T-helper 1 cell treated with Interleukin-12 subunit alpha and Interleukin-12 subunit beta and Interleukin-4 antibody, amounts not matched to agents 30 μg/mL and 1 μg/mL, for 36 hours (primary cell): ENCODE measurements around the gene ASNSD1.
"Not testable (repeated sequence)": the region's sequence is repeated elsewhere in the genome, so short reads cannot be mapped to it uniquely, and the experiment has no call there.

ENCODE experiments used
- H3K27ac Mint-ChIP-seq: one replicate; pipeline ENCODE4 v1.8.0; 2021; ENCODE audit warnings: mild to moderate bottlenecking, mixed read lengths
- H3K27me3 Mint-ChIP-seq: one replicate; pipeline ENCODE4 v1.8.0; 2021; ENCODE audit warnings: low read depth, mixed read lengths
- H3K36me3 Mint-ChIP-seq: one replicate; pipeline ENCODE4 v1.8.0; 2021; ENCODE audit warnings: low read depth, mixed read lengths
- H3K4me1 Mint-ChIP-seq: one replicate; pipeline ENCODE4 v1.8.0; 2021; ENCODE audit warnings: low read depth, mixed read lengths
- H3K4me3 Mint-ChIP-seq: one replicate; pipeline ENCODE4 v1.8.0; 2021; ENCODE audit warnings: mild to moderate bottlenecking, moderate library complexity, mixed read lengths
- H3K9me3 Mint-ChIP-seq: one replicate; pipeline ENCODE4 v1.8.0; 2021; ENCODE audit warnings: mixed read lengths

ASNSD1 gene

GRCh38 chr2:189633392-189633811 lies 27.9 kb upstream of the ASNSD1 start:
- Mint-ChIP-seq H3K4me1 (no peaks in the 10 kb centered on the region), H3K27ac (no peak overlapping the region), H3K27me3 (peaks cover 4% of the 10 kb centered on the region), H3K36me3 (no peaks in the 10 kb centered on the region), H3K4me3 (no peak overlapping the region), H3K9me3 (no peaks in the 10 kb centered on the region)

DNA sequence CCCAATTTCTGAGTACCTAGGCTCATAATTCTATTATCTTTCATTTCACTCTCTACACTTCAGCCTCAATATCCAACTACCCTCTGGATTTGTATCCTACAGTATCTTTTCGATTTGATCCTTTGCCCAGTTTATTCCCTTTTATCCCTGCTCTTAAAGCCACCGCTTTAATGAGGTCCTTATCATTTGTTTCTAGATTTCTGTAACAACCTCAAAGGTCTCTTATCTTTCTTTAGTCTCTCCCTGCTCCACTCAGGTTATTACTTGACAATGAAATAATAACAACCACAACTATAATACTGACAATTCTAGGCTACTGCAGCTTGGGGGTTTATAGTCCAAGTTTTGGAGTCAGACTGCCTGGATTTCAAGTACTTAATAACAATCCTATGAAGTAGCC lies 25.9 kb upstream of the ASNSD1 start:
- Mint-ChIP-seq H3K4me1 (no peaks in the 10 kb centered on the region), H3K27me3 (peaks cover 4% of the 10 kb centered on the region), H3K27ac (no peak overlapping the region), H3K9me3 (no peaks in the 10 kb centered on the region), H3K4me3 (no peak overlapping the region), H3K36me3 (no peaks in the 10 kb centered on the region)

GRCh38 chr2:189638301-189639006 lies 22.8 kb upstream of the ASNSD1 start:
- Mint-ChIP-seq H3K9me3 (no peaks in the 10 kb centered on the region), H3K27me3 (peaks cover 4% of the 10 kb centered on the region), H3K4me1 (no peaks in the 10 kb centered on the region), H3K36me3 (no peaks in the 10 kb centered on the region), H3K4me3 (no peak overlapping the region), H3K27ac (no peak overlapping the region)

- H3K27me3 Mint-ChIP-seq = peaks cover 4% of the 10 kb centered on the region
- H3K4me3 Mint-ChIP-seq = no peak overlapping the region
- no peak overlapping the region for H3K27ac Mint-ChIP-seq
- H3K4me1 Mint-ChIP-seq = no peaks in the 10 kb centered on the region
- H3K36me3 Mint-ChIP-seq = no peaks in the 10 kb centered on the region
- no peaks in the 10 kb centered on the region for H3K9me3 Mint-ChIP-seq
Observed at GRCh38 chr2:189639007-189639609, 22.2 kb upstream of the ASNSD1 start.

GRCh38 chr2:189641002-189641401 lies 20.3 kb upstream of the ASNSD1 start:
- H3K27me3 Mint-ChIP-seq = no peaks in the 10 kb centered on the region

GRCh38 chr2:189641590-189641989 lies 19.7 kb upstream of the ASNSD1 start:
- Mint-ChIP-seq H3K4me3 (no peak overlapping the region), H3K9me3 (no peaks in the 10 kb centered on the region), H3K4me1 (no peaks in the 10 kb centered on the region), H3K36me3 (no peaks in the 10 kb centered on the region), H3K27ac (no peak overlapping the region), H3K27me3 (no peaks in the 10 kb centered on the region)

More at GRCh38 chr2:189641002-189641401, 20.3 kb upstream of the ASNSD1 start:
- H3K4me1 Mint-ChIP-seq = no peaks in the 10 kb centered on the region
- no peak overlapping the region for H3K4me3 Mint-ChIP-seq
- no peaks in the 10 kb centered on the region for H3K9me3 Mint-ChIP-seq
- no peaks in the 10 kb centered on the region for H3K36me3 Mint-ChIP-seq
- no peak overlapping the region for H3K27ac Mint-ChIP-seq

DNA sequence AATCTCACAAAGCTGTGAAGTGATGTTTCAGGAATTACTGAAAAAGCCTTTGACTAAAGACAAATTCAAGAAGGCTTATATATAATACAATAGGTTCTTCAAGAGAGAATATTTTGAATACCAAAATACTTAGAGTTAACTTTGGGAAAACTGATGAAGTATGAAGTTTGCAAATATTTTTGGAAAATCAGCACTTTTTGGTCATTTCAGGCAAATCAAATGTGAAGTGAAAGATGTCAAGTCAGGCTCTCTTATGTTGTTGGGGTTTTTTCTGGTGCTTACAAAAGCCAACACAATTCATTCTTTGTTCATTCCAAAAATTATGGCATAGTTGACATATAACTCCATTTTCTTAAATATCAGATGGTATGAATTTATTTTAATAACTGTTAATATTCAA lies 14.7 kb upstream of the ASNSD1 start:
- H3K9me3 Mint-ChIP-seq = peaks cover 4% of the 10 kb centered on the region
- no peak overlapping the region for H3K4me3 Mint-ChIP-seq
- H3K4me1 Mint-ChIP-seq = no peaks in the 10 kb centered on the region
- peaks cover 2% of the 10 kb centered on the region for H3K36me3 Mint-ChIP-seq
- H3K27me3 Mint-ChIP-seq = no peaks in the 10 kb centered on the region
- H3K27ac Mint-ChIP-seq = no peak overlapping the region

GRCh38 chr2:189648846-189649509 lies 12.3 kb upstream of the ASNSD1 start:
- H3K4me1 Mint-ChIP-seq = no peaks in the 10 kb centered on the region
- H3K27me3 Mint-ChIP-seq = no peaks in the 10 kb centered on the region
- H3K27ac Mint-ChIP-seq = no peak overlapping the region
- no peak overlapping the region for H3K4me3 Mint-ChIP-seq
- H3K36me3 Mint-ChIP-seq = peaks cover 2% of the 10 kb centered on the region
- H3K9me3 Mint-ChIP-seq = peaks cover 14% of the 10 kb centered on the region

DNA sequence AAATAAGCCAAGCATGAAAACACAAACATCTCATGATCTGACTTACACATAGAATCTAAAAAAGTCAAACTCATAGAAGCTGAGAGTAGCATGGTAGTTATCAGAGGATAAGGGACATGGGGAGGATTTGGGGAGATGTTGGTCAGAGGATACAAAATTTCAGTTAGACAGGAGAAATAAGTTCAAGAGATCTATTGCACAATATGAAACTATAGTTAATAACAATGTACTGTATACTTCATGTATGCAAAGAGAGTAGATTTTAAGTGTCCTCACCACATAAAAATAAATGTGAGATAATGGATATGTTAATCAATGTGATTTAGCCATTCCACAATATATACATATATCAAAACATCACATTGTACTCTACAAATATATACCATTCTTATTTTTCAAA lies 10.0 kb upstream of the ASNSD1 start:
- Mint-ChIP-seq H3K4me3 (no peak overlapping the region), H3K9me3 (peaks cover 14% of the 10 kb centered on the region), H3K4me1 (peaks cover 2% of the 10 kb centered on the region), H3K27ac (no peak overlapping the region), H3K36me3 (peaks cover 4% of the 10 kb centered on the region), H3K27me3 (no peaks in the 10 kb centered on the region)

GRCh38 chr2:189653464-189653863 lies 7.8 kb upstream of the ASNSD1 start:
- not testable (repeated sequence) for H3K27ac Mint-ChIP-seq, H3K4me3 Mint-ChIP-seq, H3K36me3 Mint-ChIP-seq, H3K27me3 Mint-ChIP-seq
- Mint-ChIP-seq H3K4me1 (peaks cover 17% of the 10 kb centered on the region), H3K9me3 (peaks cover 14% of the 10 kb centered on the region)

GRCh38 chr2:189654641-189655040 lies 6.6 kb upstream of the ASNSD1 start:
- Mint-ChIP-seq H3K4me3 (no peak overlapping the region), H3K4me1 (peaks cover 22% of the 10 kb centered on the region)

GRCh38 chr2:189657867-189658266 lies 3.4 kb upstream of the ASNSD1 start:
- Mint-ChIP-seq H3K27me3 (no peaks in the 10 kb centered on the region), H3K4me1 (peaks cover 27% of the 10 kb centered on the region), H3K9me3 (no peaks in the 10 kb centered on the region), H3K36me3 (peaks cover 2% of the 10 kb centered on the region), H3K4me3 (peak overlapping the region; percentile 16), H3K27ac (peak overlapping the region; percentile 91)

More at GRCh38 chr2:189654641-189655040, 6.6 kb upstream of the ASNSD1 start:
- no peak overlapping the region for H3K27ac Mint-ChIP-seq
- H3K27me3 Mint-ChIP-seq = no peaks in the 10 kb centered on the region
- H3K36me3 Mint-ChIP-seq = peaks cover 2% of the 10 kb centered on the region
- H3K9me3 Mint-ChIP-seq = peaks cover 14% of the 10 kb centered on the region

DNA sequence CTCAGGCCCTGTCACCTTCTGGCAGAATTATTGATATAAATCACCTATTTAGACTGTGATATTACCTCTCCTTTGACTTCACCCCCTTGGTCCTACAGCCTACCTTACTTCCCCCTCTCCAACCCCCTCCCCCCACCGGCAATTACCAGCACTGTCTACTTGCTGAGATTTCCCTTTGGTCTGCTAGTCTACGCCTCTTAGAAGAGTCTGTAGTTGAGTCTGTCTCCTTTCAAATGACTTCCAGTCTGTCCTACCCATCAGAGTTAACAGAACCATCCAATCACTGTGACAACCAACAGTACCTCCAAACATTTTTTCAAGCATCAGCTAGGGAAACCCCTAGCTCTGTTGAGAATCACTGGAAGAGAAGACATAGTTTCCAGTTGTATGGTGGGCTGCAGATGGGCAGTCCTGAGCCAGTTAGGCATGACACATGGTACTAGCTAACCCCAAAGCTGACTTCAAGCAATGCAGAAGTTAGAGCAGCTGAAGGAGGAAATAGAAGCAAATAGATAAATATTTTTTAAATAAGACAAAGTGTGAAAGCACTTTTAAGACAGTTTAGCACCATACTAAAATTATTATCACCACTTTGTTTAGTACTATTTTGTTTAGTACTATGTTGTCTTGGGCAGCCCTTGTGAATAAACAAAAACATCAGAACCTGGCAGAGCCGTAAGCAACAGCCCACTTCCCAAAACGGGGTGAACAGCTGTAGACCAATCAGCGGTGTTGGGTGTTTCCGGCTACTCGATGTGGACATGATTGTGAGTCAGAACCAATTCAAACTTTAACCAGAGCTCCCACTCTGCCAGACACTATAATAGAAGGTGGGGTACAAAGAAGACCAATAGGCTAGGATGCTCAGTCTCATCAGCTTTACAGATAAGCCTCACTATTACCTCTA lies 2.7 kb upstream of the ASNSD1 start:
- peaks cover 29% of the 10 kb centered on the region for H3K4me1 Mint-ChIP-seq
- H3K27ac Mint-ChIP-seq = peak overlapping the region; percentile 91
- no peaks in the 10 kb centered on the region for H3K9me3 Mint-ChIP-seq
- H3K27me3 Mint-ChIP-seq = no peaks in the 10 kb centered on the region
- H3K36me3 Mint-ChIP-seq = peaks cover 2% of the 10 kb centered on the region
- peak overlapping the region; percentile 16 for H3K4me3 Mint-ChIP-seq

GRCh38 chr2:189659734-189660133 lies 1.5 kb upstream of the ASNSD1 start:
- Mint-ChIP-seq H3K4me3 (no peak overlapping the region), H3K27ac (no peak overlapping the region), H3K9me3 (no peaks in the 10 kb centered on the region), H3K4me1 (peaks cover 37% of the 10 kb centered on the region), H3K36me3 (peaks cover 3% of the 10 kb centered on the region), H3K27me3 (no peaks in the 10 kb centered on the region)
